Skeletal muscle tissue (tissue), 4 donors: Measurements from ENCODE around the gene SLC25A47. TPM values are rescaled to one million over a fixed set of nuclear protein-coding genes. Genes with fewer than 3 reads are reported as not detected.

Source experiments
- H3K27ac ChIP-seq: one replicate; pipeline ENCODE4 v1.7.0; 2013; ENCODE audit warnings: mild to moderate bottlenecking, low read depth, low read length, inconsistent platforms
- H3K27me3 ChIP-seq, 3 donors: one replicate each; pipeline ENCODE4 v1.7.0; 2013; ENCODE audit warnings: low read length in 3 of 3; ENCODE audit not compliant: control insufficient read depth in 3 of 3, insufficient read depth in 3 of 3
- H3K36me3 ChIP-seq, 3 donors: one replicate each; pipeline ENCODE4 v1.7.0; 2013; ENCODE audit warnings: low read length in 3 of 3; ENCODE audit not compliant: control insufficient read depth in 3 of 3, insufficient read depth in 3 of 3
- H3K4me1 ChIP-seq, 3 donors: one replicate each; pipeline ENCODE4 v1.7.0; 2013; ENCODE audit warnings: low read length in 3 of 3, mild to moderate bottlenecking in 3 of 3; ENCODE audit not compliant: control insufficient read depth in 3 of 3, insufficient read depth in 3 of 3
- H3K4me3 ChIP-seq, 3 donors: one replicate each; pipeline ENCODE4 v1.7.0; 2013; ENCODE audit warnings: low read length in 3 of 3
- H3K9ac ChIP-seq, 3 donors: one replicate each; pipeline ENCODE4 v1.7.0; 2013; ENCODE audit warnings: low read length in 3 of 3, mild to moderate bottlenecking in 3 of 3, moderate library complexity in 2 of 3, low read depth in 1 of 3
- H3K9me3 ChIP-seq, 3 donors: one replicate each; pipeline ENCODE4 v1.7.0; 2013; ENCODE audit warnings: low read length in 3 of 3; ENCODE audit not compliant: control insufficient read depth in 3 of 3
- total RNA-seq: library from RNA; depleted of rRNA; stranded (reverse); fragments of >200 nt; gene quantifications from one replicate; pipeline ENCODE4 v1.2.3, GENCODE V29; 2014
- donor health status: Osteomylitis.

The SLC25A47 gene
- 0.52 TPM for total RNA-seq

DNA sequence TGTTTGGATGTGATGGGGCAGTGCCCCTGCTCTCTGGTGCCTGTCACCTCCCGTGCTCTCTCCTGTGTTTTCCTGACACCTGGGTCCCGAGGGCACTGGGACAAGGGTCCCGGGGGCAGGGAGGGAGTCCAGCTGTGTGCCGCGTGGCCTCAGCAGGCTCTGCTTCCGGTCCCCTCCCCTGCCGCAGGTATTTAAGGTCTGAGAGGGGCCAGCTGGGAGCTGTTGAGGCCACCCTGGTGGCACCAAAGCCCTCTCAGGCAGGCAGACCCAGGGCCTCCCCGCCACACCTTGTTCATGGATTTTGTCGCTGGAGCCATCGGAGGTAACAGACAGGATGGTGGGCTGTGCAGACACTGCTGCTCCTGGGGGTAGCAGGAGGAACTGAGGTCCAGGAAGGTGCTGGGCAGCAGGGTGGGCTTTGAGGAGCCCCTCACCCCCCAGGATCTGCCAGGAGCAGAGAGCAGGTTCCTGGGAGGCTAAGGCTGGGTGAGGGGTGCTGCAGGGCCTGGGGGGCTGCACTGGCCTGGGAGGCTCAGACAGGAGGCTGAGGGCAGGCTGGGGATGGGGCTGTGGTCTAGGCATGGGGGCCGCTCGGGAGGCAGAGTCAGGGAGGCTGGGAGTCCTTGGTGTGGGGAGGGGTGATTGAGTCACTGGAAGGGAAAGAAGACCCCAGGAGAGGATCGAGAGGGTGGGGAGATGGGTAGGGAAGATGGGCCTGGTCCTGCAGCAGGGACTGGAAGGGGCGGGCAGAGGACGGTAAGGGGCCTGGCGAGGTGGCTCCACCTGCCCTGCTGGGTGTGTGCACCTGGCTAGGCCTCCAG, at the start of gene SLC25A47:
Gene SLC25A47 (plus strand): TSS at position 219 of the 821 bp plus-strand sequence. CDS start 76 bp downstream, at position 295.
- Histone ChIP-seq H3K27me3 (no peaks in the 10 kb centered on the region), H3K9me3 (no peaks in the 10 kb centered on the region), H3K27ac (no peak within 1 kb of the TSS), H3K9ac (no peak within 1 kb of the TSS), H3K36me3 (no peaks in the 10 kb centered on the region), H3K4me1 (peaks cover 3 to 12% (median 8%) of the 10 kb centered on the region in 3 donors), H3K4me3 (no peak within 1 kb of the TSS)

GRCh38 chr14:100274250-100274649, 48.9 kb upstream of the SLC25A47 start:
- H3K4me1 ChIP-seq, result peaks cover 0 to 8% (median 4%) of the 10 kb centered on the region in 3 donors
- H3K9ac ChIP-seq, result no peak overlapping the region
- H3K9me3 ChIP-seq, result no peaks in the 10 kb centered on the region
- no peak overlapping the region for H3K4me3 ChIP-seq
- H3K27ac ChIP-seq, result no peak overlapping the region
- no peaks in the 10 kb centered on the region for H3K27me3 ChIP-seq
- H3K36me3 ChIP-seq, result peaks cover 4 to 14% (median 10%) of the 10 kb centered on the region in 3 donors

- H3K36me3 ChIP-seq, result peaks cover 4 to 14% (median 10%) of the 10 kb centered on the region in 3 donors
- H3K27me3 ChIP-seq, result no peaks in the 10 kb centered on the region
- no peak overlapping the region for H3K27ac ChIP-seq
- H3K9me3 ChIP-seq, result no peaks in the 10 kb centered on the region
- no peak overlapping the region for H3K9ac ChIP-seq
- H3K4me1 ChIP-seq, result peaks cover 0 to 12% (median 9%) of the 10 kb centered on the region in 3 donors
- H3K4me3 ChIP-seq, result no peak overlapping the region
Measured at GRCh38 chr14:100275214-100275613, 47.9 kb upstream of the SLC25A47 start.

GRCh38 chr14:100278702-100279101, 44.4 kb upstream of the SLC25A47 start:
- H3K4me1 ChIP-seq, result peaks cover 9 to 23% (median 18%) of the 10 kb centered on the region in 3 donors
- H3K36me3 ChIP-seq, result peaks cover 5 to 14% (median 10%) of the 10 kb centered on the region in 3 donors
- H3K9ac ChIP-seq, result no peak overlapping the region
- no peak overlapping the region for H3K27ac ChIP-seq
- H3K4me3 ChIP-seq, result no peak overlapping the region
- H3K9me3 ChIP-seq, result no peaks in the 10 kb centered on the region
- H3K27me3 ChIP-seq, result no peaks in the 10 kb centered on the region

- Histone ChIP-seq H3K9ac (no peak overlapping the region), H3K4me1 (peaks cover 9 to 23% (median 18%) of the 10 kb centered on the region in 3 donors), H3K9me3 (no peaks in the 10 kb centered on the region), H3K27me3 (no peaks in the 10 kb centered on the region), H3K36me3 (peaks cover 5 to 14% (median 10%) of the 10 kb centered on the region in 3 donors), H3K27ac (no peak overlapping the region), H3K4me3 (no peak overlapping the region)
Measured at GRCh38 chr14:100279133-100279532, 44.0 kb upstream of the SLC25A47 start.

- Histone ChIP-seq H3K36me3 (peaks cover 5 to 14% (median 10%) of the 10 kb centered on the region in 3 donors), H3K4me1 (peaks cover 9 to 25% (median 20%) of the 10 kb centered on the region in 3 donors), H3K27me3 (no peaks in the 10 kb centered on the region), H3K9ac (peak overlapping the region in 1 of 3 donors; percentile 11), H3K27ac (no peak overlapping the region), H3K9me3 (no peaks in the 10 kb centered on the region), H3K4me3 (no peak overlapping the region)
Measured at GRCh38 chr14:100279563-100279962, 43.6 kb upstream of the SLC25A47 start.

GRCh38 chr14:100281286-100282082, 41.7 kb upstream of the SLC25A47 start:
- peaks cover 16 to 41% (median 29%) of the 10 kb centered on the region in 3 donors for H3K4me1 ChIP-seq
- H3K27ac ChIP-seq, result no peak overlapping the region
- H3K9ac ChIP-seq, result peak overlapping the region in 2 of 3 donors; percentile 30 to 57
- no peaks in the 10 kb centered on the region for H3K27me3 ChIP-seq
- H3K4me3 ChIP-seq, result no peak overlapping the region
- no peaks in the 10 kb centered on the region for H3K9me3 ChIP-seq
- H3K36me3 ChIP-seq, result peaks cover 4 to 8% (median 8%) of the 10 kb centered on the region in 3 donors

DNA sequence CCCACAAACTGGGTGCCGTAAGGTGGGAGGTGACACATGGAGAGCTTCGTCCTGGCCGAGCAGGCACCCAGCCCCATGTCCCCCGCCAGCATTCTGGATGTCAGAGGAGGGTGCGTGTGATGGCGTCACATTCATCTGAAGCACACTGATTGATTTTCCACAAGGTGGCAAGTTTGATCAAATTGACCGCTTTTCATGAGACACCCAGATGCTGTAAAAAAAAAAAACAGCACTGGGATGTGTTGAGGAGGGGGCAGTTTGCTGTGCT, 41.1 kb upstream of the SLC25A47 start:
- Histone ChIP-seq H3K9me3 (no peaks in the 10 kb centered on the region), H3K9ac (peak overlapping the region in 1 of 3 donors; percentile 57), H3K27me3 (no peaks in the 10 kb centered on the region), H3K27ac (no peak overlapping the region), H3K4me1 (peaks cover 20 to 47% (median 34%) of the 10 kb centered on the region in 3 donors), H3K4me3 (no peak overlapping the region), H3K36me3 (peaks cover 2 to 6% (median 4%) of the 10 kb centered on the region in 3 donors)

- H3K4me1 ChIP-seq, result peaks cover 20 to 53% (median 42%) of the 10 kb centered on the region in 3 donors
- H3K27ac ChIP-seq, result no peak overlapping the region
Measured at GRCh38 chr14:100282766-100283419, 40.2 kb upstream of the SLC25A47 start.

More at GRCh38 chr14:100282766-100283419, 40.2 kb upstream of the SLC25A47 start:
- no peak overlapping the region for H3K4me3 ChIP-seq
- H3K27me3 ChIP-seq, result no peaks in the 10 kb centered on the region
- H3K9me3 ChIP-seq, result no peaks in the 10 kb centered on the region
- H3K36me3 ChIP-seq, result peaks cover 0 to 2% (median 0%) of the 10 kb centered on the region in 3 donors
- no peak overlapping the region for H3K9ac ChIP-seq
